ENCODE results near the gene ZBTB46. TPM values are rescaled to one million over a fixed set of nuclear protein-coding genes. Genes with fewer than 3 reads are reported as not detected.
A peak's percentile ranks its signal among the peaks of the same experiment; 100 is the strongest.

ZBTB46 gene
- 2.8 and 4.5 TPM in 2 replicates for total RNA-seq
- 0.53 and 0.96 TPM in 2 replicates for polyA plus RNA-seq
- 1.8 and 2.4 TPM in 2 replicates for polyA plus RNA-seq (2012)
- polyA minus RNA-seq (ENCODE audit: low replicate concordance), result 2.1 and 5.1 TPM in 2 replicates

GRCh38 chr20:63830841-63831588, at the start of gene ZBTB46:
TSS of gene ZBTB46 (minus strand) at chr20:63831264. CDS start at chr20:63790757, 40,507 bp downstream.
- H3K79me2 ChIP-seq (ENCODE audit: control insufficient read depth, insufficient read depth, low read length), result no peaks in the 10 kb centered on the region
- H3K27ac ChIP-seq (ENCODE audit: insufficient read depth, low read length), result no peak within 1 kb of the TSS
- no peaks in the 10 kb centered on the region for H3K36me3 ChIP-seq (ENCODE audit: control insufficient read depth, insufficient read depth, low read length)
- no peak within 1 kb of the TSS for H3K9ac ChIP-seq (ENCODE audit: insufficient read depth, low read length)
- H3K4me3 ChIP-seq (replicated peaks in 1 of 4; ENCODE audit: control extremely low read depth in 1 of 4, insufficient read depth in 1 of 4, low read depth in 3 of 4, low read length in 4 of 4), result peak within 1 kb of the TSS; percentile 37 to 75 (median 60)
- H4K20me1 ChIP-seq (ENCODE audit: control insufficient read depth, extremely low read depth, insufficient read depth, low read length), result no peaks in the 10 kb centered on the region
- peak within 1 kb of the TSS; percentile 44 for H3K4me2 ChIP-seq (ENCODE audit: extremely low read depth, insufficient read depth, low read length)
- TF ChIP-seq CTCF (conservative IDR thresholded peaks at IDR 0.05 in 1 of 2, IDR thresholded peaks at IDR 0.05 in 1 of 2; ENCODE audit: low read depth in 1 of 2, low read length in 2 of 2), result no peak
- TF ChIP-seq EZH2 (IDR thresholded peaks at IDR 0.05; ENCODE audit: low read length, missing control alignments), result no peak
- H2AFZ ChIP-seq (ENCODE audit: low read length), result no peak within 1 kb of the TSS
- H3K4me1 ChIP-seq (ENCODE audit: control insufficient read depth, extremely low read depth, insufficient read depth, low read length), result peaks cover 12% of the 10 kb centered on the region
- H3K27me3 ChIP-seq (ENCODE audit: control insufficient read depth, insufficient read depth, low read length), result peaks cover 10% of the 10 kb centered on the region
- no peaks in the 10 kb centered on the region for H3K9me3 ChIP-seq (ENCODE audit: control insufficient read depth, insufficient read depth, low read depth, low read length)
- DNase-seq (ENCODE audit: low read depth in 2 of 2), result peak; percentile 42 to 49

- Histone ChIP-seq H3K9ac (ENCODE audit: insufficient read depth, low read length) (no peak overlapping the region), H3K9me3 (ENCODE audit: control insufficient read depth, insufficient read depth, low read depth, low read length) (no peaks in the 10 kb centered on the region), H3K27ac (ENCODE audit: insufficient read depth, low read length) (no peak overlapping the region), H3K4me1 (ENCODE audit: control insufficient read depth, extremely low read depth, insufficient read depth, low read length) (no peaks in the 10 kb centered on the region), H3K27me3 (ENCODE audit: control insufficient read depth, insufficient read depth, low read length) (no peaks in the 10 kb centered on the region), H4K20me1 (ENCODE audit: control insufficient read depth, extremely low read depth, insufficient read depth, low read length) (peaks cover 6% of the 10 kb centered on the region), H3K4me3 (replicated peaks in 1 of 4; ENCODE audit: control extremely low read depth in 1 of 4, insufficient read depth in 1 of 4, low read depth in 3 of 4, low read length in 4 of 4) (no peak overlapping the region), H3K4me2 (ENCODE audit: extremely low read depth, insufficient read depth, low read length) (no peak overlapping the region), H3K36me3 (ENCODE audit: control insufficient read depth, insufficient read depth, low read length) (peaks cover 41% of the 10 kb centered on the region), H3K79me2 (ENCODE audit: control insufficient read depth, insufficient read depth, low read length) (peaks cover 44% of the 10 kb centered on the region), H2AFZ (ENCODE audit: low read length) (no peak overlapping the region)
- TF ChIP-seq CTCF (conservative IDR thresholded peaks at IDR 0.05 in 1 of 2, IDR thresholded peaks at IDR 0.05 in 1 of 2; ENCODE audit: low read depth in 1 of 2, low read length in 2 of 2) (no peak), EZH2 (IDR thresholded peaks at IDR 0.05; ENCODE audit: low read length, missing control alignments) (no peak)
- no peak for DNase-seq (ENCODE audit: low read depth in 2 of 2)
These were observed 48.0 kb upstream of the ZBTB46 start for GRCh38 chr20:63878899-63879663.

GRCh38 chr20:63877755-63878470, 46.8 kb upstream of the ZBTB46 start:
- Histone ChIP-seq H3K9me3 (ENCODE audit: control insufficient read depth, insufficient read depth, low read depth, low read length) (no peaks in the 10 kb centered on the region), H2AFZ (ENCODE audit: low read length) (no peak overlapping the region), H3K4me2 (ENCODE audit: extremely low read depth, insufficient read depth, low read length) (no peak overlapping the region), H3K4me3 (replicated peaks in 1 of 4; ENCODE audit: control extremely low read depth in 1 of 4, insufficient read depth in 1 of 4, low read depth in 3 of 4, low read length in 4 of 4) (no peak overlapping the region), H3K9ac (ENCODE audit: insufficient read depth, low read length) (no peak overlapping the region), H3K27me3 (ENCODE audit: control insufficient read depth, insufficient read depth, low read length) (no peaks in the 10 kb centered on the region), H3K27ac (ENCODE audit: insufficient read depth, low read length) (no peak overlapping the region), H3K4me1 (ENCODE audit: control insufficient read depth, extremely low read depth, insufficient read depth, low read length) (peaks cover 6% of the 10 kb centered on the region), H3K79me2 (ENCODE audit: control insufficient read depth, insufficient read depth, low read length) (peaks cover 46% of the 10 kb centered on the region), H4K20me1 (ENCODE audit: control insufficient read depth, extremely low read depth, insufficient read depth, low read length) (peaks cover 6% of the 10 kb centered on the region), H3K36me3 (ENCODE audit: control insufficient read depth, insufficient read depth, low read length) (peaks cover 44% of the 10 kb centered on the region)
- DNase-seq (ENCODE audit: low read depth in 2 of 2), result no peak
- TF ChIP-seq CTCF (conservative IDR thresholded peaks at IDR 0.05 in 1 of 2, IDR thresholded peaks at IDR 0.05 in 1 of 2; ENCODE audit: low read depth in 1 of 2, low read length in 2 of 2) (no peak), EZH2 (IDR thresholded peaks at IDR 0.05; ENCODE audit: low read length, missing control alignments) (no peak)
